ENCODE results near the gene EPB41L1.

Gene EPB41L1

DNA sequence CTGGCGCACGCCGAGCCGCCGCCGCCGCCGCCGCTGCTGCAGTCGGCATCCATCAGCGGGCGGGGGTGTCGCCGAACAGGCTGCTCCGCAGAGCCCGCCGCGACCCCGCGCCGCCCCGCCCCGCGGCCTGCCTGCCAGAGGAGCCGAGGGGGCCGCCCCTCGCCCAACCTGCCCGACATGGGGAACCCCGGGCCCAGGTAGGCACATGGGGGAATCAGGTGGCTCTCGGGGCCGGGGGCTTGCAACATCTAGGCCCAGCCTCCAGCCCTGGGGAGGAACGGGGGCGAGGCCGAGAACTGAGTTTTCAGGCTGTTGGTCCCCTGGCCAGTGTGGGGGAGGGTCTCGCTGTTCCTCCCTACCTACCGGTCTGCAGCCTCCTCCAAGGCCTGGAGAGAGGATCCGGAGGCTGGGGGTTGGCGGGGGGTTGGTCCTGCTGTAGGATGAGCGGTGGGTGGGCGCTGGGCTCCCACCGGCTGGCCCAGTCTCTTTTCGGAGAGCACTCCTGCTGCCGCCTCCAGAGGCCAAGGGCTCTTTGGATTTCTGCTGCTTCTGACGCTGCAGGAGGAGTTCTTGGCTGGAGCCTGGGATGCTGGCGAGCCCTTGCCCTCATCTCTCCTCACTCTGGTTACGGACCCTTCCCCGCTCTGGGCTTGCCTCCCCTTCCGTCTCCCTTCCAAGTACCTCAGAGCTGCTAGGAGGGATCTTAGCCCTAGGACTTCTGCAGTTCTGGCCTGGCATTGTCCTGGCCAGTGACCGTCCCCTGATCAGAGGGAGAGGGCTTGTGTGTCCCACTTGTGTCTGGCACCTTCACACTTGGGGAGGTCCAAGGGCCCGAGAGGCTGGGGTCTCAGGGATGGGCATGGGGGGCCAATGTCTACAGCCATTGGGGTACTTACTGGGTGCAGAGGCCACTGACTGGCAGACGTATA is at the start of gene EPB41L1:
TSS of gene EPB41L1 (plus strand) at position 41 of the 929 bp plus-strand sequence. CDS start 19,038 bp downstream, outside the sequence.
- no peak for DNase-seq

DNA sequence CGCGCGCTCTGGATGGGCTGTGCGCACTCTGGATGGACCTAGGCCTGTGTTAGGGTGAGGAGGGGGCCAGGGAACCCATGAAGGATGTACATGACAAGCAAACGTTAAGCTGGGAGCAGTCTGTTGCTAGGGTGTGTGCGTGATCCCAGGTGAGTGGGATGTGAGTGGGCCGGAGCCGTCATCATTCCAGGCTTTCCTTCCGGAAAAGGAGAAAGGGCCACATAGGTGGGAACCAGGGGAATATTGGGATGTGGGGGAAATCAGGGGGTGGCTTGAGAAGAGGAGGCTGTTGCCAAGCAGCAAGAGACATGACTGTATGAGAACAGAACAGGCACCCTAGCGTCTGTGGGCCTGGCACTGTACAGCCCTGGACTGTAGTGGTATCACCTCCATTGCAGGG is 49.7 kb upstream of the EPB41L1 start:
- no peak for DNase-seq

DNA sequence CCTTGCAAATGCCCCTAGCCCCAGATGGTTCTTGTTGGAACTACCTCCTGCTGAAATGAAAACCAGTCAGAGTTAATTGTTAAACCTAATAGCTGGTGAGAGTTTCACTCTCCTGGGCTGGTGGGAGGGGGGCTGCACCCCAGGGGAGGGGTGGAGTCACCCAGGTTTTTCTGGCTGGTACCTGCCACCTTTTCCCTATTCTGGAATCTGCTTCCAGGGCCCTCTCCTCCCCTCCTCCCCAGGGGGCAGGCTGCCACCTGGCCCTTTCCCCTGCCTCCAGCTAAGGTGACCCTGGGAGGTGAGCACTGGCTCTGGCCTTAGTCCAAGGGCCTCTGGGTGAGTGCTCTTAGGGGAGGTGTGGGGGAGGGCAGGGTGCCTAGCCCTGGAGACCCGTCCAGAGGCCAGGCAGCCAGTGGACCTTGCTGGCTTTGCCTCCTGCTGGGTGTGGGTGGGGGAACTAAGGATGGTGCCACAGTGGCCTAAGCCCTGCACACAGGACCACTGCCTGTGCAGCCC is 48.8 kb upstream of the EPB41L1 start:
- DNase-seq = no peak

DNA sequence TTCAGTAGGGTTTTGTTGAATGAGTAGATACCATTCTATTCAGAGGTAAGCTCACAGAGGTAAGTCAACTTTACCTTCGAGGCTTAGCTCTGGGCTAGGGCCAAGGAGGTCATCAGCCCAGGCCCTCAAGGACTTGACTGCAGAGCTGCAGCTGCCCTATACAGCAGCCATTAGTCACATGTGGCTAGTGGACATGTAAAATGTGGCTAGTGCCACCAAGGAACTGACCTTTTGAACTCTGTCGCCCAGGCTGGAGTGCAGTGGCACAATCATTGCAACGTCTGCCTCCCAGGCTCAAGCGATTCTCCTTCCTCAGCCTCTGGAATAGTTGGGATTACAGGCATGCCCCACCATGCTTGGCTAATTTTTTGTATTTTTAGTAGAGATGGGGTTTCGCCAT is 47.9 kb upstream of the EPB41L1 start:
- DNase-seq = no peak

DNA sequence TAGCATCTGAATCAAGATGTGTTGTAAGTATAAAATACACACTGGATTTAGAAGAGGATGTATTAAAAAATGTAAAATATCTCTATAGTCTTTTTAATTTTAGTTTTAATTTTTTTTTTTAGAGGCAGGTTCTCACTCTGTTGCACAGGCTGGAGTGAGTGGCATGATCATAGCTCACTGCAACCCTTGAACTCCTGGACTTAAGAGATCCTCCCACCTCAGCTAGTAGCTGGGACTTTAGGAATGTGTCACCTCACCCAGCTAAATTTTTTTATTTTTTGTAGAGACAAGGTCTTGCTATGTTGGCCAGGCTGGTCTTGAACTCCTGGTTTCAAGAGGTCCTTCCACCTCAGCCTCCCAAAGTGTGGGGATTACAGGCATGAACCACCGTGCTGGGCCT is 46.7 kb upstream of the EPB41L1 start:
- DNase-seq = no peak

DNA sequence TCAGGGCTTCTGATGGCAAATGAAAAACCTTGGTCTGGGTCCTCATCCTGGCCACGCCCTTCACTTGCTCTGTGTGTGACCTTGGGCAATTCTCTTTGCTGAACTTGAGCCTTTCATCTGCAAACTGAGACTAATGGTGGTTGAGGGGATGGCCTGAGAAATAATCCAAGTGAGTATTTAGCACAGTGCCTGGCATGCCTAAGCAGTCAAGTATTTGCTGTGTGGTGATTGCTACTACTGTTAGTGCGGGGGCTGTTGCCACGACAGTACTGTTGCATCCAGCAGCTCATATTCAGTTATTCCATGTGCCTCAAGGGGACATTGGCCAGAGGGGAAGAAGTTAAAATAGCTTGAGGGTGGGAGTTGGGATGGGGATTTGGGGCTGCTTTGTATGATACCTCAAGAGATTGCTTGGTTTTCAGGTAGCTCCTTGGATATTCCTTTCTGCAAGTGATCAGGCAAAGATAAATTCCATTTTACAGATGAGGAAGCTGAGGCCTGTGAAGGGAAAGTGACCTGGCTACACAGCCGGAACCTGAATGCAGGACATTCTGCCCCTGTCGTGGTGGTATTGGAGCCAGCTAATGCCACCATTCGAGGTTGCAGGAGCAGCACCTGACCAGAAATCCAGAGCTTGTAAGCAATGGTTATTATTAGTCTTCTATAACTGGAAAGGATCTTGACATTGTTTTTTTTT is 45.1 kb upstream of the EPB41L1 start:
- DNase-seq = no peak

DNA sequence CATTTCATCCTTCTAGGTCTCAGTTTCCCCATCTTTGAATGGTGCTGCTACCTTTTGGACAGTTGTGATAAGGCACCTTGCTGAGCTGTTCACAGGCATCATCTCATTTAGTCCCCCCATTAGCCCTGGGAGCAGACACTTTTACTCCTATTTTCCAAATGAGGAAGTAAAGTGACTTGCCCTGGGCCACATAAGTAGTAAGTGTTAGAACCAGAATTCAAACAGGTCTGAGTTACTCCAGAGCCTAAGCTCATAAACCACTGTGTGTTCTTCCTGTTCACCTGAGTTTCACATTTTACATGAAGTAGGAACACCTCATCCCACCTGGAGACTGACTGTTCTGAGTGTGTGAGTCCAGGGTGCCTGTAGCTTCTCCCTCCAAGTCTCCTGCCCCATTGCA is 43.5 kb upstream of the EPB41L1 start:
- peak; percentile 26 for DNase-seq

DNA sequence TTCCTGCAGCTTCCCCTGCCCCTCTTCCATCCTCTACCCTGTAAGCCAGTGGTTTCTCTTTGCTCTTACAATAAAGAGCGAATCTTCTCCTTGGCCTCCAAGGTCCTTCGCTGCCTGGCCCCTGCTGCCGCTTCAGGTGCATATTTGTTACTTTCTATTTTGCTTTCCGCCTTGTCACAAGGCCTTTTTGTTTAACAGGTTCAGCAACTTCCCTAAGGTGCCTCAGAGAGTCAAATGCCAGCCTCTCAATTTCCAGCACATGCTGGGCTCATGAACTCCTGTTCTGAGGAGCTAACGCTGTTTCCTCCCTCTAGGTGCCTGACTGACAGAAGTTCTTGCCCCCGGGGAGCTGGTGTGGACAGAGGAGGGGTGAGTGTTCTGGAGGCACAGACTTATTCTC is 42.4 kb upstream of the EPB41L1 start:
- DNase-seq = no peak

DNA sequence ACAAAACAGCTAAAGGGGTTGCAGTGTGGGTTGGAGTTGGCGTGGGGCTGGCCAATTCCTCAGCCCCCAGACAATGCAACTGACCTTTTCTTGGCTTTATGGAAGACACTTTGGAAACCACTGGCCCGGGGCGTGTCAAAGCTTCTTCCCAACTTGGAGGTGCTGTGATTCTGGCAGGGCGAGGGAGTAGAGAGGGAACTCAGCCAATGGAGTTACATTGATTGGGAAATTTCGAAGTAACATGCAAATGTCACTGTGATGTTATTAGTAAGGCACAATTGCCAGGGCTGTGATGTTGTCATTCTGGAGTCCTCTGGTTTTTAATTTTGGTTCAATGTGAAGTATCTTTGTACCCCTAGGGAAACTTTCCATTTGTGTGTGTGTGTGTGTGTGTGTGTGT is 41.5 kb upstream of the EPB41L1 start:
- DNase-seq = no peak

DNA sequence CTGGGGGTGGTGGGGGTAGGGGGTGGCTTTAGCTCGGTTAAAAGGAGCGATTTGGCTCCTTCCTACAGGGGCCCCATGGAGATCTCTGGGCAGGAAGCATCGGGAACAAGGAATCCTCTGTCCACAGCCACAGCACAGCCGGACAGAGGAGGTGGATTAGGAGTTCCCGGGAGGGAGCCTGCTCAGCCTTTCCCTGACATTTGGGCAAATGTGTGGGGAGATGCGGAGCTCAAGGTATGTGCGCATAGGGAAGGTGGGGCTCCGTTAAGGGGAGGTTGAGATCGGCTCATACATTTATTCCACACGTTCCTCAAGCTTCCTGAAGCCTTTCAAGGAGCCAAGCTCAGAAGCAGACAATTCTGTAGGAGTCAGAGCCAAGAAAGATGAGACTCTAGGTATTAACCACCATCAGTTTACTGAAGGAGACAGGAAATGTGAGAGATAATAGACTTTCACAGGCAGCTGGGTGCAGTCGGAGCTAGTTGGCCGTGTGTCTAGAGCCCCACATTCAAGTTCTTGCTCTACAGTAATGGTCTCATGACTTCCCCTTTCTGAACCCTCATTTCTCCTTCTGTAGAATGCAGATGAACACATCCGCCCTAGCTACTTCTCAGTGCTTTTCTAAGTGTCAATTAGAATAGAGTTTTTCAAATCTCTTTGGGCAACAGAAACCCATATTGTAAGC is 40.8 kb upstream of the EPB41L1 start:
- peak; percentile 29 for DNase-seq

DNA sequence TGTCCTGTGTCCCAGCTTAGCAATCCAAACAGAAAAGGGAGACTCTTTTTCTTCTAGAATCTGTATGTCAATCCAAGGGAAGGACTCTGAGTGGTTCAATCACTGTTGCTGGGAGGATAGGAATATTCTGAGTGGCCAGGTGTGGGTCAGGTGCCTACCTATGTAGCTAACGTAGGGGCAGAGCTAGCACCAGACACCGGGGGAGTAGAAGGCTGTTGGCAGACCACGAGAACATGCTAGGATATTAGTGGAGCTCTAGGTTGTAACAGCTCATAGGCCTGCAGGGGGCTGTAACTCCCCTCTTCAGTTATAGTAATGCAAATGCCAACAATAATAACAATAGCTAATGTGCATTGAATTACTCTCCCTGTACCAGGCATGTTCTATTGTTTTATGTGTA is 39.8 kb upstream of the EPB41L1 start:
- no peak for DNase-seq

DNA sequence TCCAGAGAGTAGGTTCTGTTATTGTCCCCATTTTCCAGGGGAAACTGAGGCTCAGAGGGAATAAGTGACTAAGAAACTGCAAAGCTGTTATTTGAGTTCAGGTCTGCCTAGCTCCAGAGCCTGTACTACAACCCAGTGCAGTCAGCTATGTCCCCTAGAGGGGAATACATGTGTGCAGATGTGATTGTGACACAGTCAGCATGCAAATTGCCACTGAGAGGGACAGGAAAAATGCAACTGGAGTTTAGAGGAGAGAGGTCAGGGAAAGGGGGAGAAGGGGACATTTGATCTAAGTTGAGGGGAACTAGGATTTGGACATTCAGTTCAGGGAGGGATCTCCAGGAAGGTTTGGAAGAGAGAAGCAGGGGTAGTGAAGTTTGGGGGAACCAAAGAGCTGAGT is 38.6 kb upstream of the EPB41L1 start:
- no peak for DNase-seq

DNA sequence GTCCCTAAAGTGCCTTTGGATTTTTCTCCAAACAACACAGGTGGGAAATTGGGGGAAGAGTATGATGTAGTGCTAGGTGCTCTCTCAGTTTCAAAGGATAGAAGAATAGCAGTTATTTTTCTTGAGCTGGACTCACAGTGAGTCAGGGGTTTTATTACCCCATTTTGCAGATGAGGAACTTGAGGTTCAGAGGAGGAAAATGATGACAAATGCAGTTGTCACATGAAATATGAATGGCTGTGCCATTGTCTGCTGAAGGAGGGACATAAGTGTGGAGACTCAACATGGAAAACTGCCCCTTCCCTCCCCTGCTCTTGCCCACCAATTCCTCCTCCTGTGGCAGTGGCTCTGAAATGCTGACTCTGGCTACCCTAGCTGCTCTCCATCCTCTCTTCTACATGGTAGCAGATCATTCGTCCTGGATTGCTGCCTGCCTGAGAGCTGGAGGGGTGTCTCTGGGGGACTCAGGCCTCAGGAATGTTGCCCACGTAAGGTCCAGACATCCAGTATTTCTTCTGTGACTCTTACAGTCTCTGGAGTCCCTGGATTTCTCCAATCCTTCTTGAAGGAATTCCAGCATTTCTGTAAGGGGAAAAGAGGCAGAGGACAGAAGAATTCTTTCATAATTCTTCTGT is 37.6 kb upstream of the EPB41L1 start:
- DNase-seq = no peak

DNA sequence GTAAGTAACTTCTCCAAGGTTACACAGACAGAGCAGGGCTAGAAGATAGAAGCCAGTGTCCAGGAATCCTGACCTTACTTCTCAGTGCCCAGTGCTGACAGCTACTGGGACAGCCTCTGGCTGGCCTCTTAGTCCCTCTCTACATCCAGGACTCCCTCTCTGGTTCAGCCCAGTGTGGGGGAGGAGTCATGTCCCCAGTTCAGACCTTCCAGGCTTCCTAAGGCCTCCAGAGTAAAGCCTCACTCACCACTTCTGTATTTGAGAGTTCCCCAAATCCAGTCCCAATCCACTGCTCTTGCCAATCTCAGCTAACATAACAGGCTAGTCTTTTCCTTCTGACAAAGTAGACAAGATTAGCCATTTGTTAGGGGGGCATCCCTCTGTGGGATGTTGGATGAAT is 36.9 kb upstream of the EPB41L1 start:
- DNase-seq = no peak

DNA sequence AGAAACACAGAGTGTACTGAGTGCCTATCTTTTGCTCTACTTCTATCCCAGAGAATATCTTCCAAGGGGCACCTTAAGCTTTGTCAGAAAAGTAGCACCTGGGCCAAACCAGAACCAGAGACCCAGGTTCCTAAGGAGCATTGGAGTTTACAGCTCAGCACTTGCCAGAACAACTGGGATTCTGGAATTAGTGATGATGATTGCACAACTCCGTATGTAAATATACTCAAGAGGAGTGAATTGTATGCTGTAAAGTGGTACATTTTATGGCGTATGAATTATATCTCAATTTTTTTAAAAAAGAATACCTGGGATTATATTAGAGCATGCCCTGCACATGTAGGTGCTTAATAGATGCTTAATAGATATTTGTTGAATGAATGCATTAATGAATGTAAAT is 36.2 kb upstream of the EPB41L1 start:
- DNase-seq = no peak

DNA sequence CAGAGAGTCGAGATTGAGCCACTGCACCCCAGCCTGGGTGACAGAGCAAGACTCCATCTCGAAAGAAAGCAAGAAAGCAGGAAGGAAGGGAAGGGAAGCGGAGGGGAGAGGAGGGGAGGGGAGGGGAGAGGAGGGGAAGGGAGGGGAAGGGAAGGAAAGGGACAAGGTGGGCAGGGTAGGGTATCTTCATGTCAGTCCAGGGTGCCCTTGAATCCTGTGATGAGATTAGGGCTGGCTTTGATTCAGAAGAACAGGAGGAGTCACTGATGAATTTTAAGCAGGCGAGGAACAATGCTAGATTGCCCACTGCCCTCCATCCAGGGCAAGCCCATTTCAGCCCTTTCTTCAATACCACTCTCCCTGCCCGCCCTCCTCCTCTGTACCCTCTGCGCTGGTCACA is 35.0 kb upstream of the EPB41L1 start:
- DNase-seq = no peak

DNA sequence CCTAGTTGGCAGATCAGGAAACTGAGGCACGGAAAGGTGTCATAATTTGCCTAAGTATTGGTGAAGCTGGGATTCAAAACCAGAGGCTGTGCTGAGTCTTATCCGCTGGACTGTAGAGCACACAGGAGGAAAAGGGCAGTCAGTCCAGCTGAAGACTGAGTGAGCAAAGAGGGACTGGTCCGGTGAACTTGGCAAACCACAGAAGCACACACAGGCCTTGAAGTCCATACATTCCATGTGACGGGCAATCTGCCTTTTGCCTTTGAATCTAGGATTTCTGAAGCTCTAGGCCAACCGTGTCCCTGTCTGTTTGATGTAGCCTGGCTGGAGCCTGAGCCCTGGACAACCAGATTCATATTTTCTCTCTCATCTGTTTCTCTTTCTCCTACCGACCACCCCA is 34.3 kb upstream of the EPB41L1 start:
- no peak for DNase-seq

DNA sequence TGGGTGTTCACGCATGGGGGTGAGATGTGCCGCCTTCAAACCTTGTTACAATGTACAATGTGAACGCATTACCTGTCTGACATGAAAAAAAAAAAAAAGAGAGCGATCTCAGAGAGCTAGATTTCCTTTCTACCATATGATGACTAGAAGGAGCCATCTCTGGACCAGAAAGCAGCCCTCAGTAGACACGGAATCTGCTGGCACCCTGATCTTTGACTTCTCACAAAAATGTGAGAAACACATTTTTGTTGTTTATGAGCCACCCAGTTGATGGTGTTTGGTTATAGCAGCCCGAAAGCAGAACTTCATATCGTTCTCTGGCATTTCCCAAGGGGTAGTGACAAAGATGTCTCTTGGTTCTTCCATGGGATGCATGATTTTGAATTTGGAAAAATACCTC is 33.5 kb upstream of the EPB41L1 start:
- no peak for DNase-seq

DNA sequence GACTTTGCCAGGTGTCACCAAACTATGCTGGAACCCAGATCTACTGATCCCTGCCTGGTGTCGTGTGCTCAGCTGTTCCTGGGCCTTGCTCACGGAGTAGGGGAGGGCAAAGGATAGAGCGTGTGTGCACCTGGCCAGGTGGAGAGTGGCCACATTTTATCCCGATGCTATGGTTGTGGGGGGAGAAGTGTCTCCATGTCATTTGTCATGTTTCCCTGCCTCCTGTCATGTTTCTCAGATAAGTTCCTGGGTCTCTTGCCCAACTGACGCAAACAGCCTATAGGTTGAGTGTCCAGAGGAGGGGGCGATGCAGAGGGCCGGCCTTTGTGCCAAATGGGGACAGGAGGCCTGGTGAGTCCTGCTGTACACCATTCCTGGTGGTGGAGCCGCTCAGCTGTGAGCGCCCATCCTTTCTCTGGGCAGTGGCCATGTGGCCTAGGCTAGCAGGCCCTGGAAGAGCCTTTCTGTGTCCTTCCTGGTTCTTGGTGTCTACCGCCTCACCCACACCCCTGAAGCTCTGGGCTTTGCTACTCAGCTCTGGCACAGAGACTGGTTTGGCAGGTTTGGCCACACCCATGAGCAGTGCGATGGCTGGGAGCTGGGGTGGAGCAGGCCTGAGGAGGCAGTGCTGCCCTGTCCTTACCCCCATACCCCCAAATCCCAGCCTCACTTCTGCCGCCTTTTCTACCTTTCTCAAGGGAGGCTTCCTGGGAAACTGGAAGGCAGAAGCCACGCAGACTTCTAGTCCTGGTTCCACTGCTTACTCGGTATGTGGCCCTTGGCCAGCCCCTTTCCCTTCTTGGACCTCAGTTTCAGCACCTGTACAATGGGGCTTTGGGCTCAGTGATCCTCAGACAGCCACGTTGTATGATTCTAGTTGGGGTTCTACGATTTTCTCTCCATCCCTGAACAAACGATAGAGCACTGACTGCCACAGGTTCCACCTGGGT is 32.3 kb upstream of the EPB41L1 start:
- DNase-seq = no peak

DNA sequence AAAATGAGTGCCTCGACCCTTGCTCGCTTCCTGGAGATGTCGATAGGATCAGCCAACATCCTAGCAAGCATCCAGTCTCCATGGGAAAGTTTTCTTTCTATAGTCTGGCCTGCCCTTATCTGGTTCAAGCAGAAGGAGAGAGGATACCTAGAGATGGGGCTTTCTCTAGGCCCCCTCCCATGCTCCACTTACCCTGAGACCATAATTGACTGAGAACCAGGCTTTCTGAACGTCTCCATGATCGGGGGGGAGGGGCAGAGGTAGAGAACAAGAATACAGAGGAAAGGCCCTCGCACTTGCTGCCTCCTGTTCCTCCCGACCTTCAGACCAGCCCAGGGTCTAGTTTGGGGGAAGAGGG is 31.6 kb upstream of the EPB41L1 start:
- DNase-seq = no peak

DNA sequence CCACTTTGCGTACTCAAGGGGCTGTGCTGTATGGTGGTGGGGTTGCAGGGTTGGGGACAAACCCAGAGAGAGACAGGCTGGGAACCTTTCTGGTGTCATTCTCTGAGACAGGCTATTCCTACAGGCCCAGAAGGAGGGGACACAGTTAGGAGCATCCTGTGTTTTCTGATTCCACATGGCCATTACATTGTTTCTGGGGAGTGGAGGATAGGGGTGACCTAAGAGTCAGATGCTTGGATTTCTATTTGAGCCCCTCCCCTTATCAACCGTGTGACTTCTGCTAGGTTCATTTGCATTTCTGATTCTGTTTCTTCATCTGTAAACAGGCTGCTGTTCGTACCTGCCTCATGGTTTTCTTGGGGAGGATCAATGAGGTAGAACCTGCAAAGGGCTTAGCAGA is 29.4 kb upstream of the EPB41L1 start:
- DNase-seq = no peak

Measured in OCI-M1 (cell line).